Measurements from ENCODE around the gene DCTN4.
"Not testable (repeated sequence)": the region's sequence is repeated elsewhere in the genome, so short reads cannot be mapped to it uniquely, and the experiment has no call there.

DNA sequence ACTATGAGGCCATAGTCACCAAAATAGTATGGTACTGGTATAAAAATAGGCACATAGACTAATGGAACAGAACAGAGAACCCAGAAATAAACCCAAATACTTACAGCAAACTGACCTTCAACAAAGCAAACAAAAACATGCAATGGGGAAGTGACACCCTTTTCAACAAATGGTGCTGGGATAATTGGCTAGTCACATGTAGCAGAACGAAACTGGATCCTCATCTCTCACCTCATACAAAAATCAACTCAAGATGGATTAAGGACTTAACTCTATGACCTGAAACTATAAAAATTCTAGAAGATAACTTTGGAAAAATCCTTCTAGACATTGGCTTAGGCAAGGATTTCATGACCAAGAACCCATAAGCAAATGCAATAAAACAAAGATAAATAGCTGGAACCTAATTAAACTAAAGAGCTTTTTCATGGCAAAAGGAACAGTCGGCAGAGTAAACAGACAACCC is 34.6 kb upstream of the DCTN4 start:
- not testable (repeated sequence) for TF ChIP-seq POLR2AphosphoS5 (IDR thresholded peaks at IDR 0.05; ENCODE audit: low read depth, low read length); CTCF (IDR thresholded peaks at IDR 0.05); REST (IDR thresholded peaks at IDR 0.05; ENCODE audit: insufficient read depth in 1 of 2, low read depth in 2 of 2, low read length in 1 of 2)

All from Panc1 (cell line).